HepG2 (cell line): ENCODE measurements around the gene PAIP2. TPM values are rescaled to one million over a fixed set of nuclear protein-coding genes. Genes with fewer than 3 reads are reported as not detected.
A peak's percentile ranks its signal among the peaks of the same experiment; 100 is the strongest.

ENCODE experiments used
- IRF9 ChIP-seq: sonication (generic); formaldehyde crosslinking; IDR thresholded peaks from 2 replicates; pipeline ENCODE4 v1.8.0; 2022; ENCODE audit warnings: missing genetic modification reagents, mild to moderate bottlenecking, borderline replicate concordance
- MBD4 ChIP-seq: IDR thresholded peaks from 2 replicates; pipeline ENCODE4 v1.6.1; 2012; ENCODE audit warnings: low read length, inconsistent platforms, borderline replicate concordance
- NCOA5 ChIP-seq: sonication (generic); formaldehyde crosslinking; IDR thresholded peaks from 2 replicates; pipeline ENCODE4 v1.4.0; 2020; ENCODE audit warnings: missing genetic modification reagents
- NR2F6 ChIP-seq, 2 experiments: IDR thresholded peaks; 2 replicates each; pipeline ENCODE4 v1.6.1; 2016; ENCODE audit warnings: antibody characterized with exemption in 1 of 2, mild to moderate bottlenecking in 1 of 2
- PAXIP1 ChIP-seq: sonication (generic); formaldehyde crosslinking; conservative IDR thresholded peaks from 2 replicates; pipeline ENCODE4 v1.4.0; 2020; ENCODE audit warnings: mild to moderate bottlenecking, missing genetic modification reagents, moderate library complexity
- TIGD3 ChIP-seq: sonication (generic); formaldehyde crosslinking; IDR thresholded peaks from 2 replicates; pipeline ENCODE4 v1.5.1; 2020; ENCODE audit warnings: mild to moderate bottlenecking, missing genetic modification reagents, borderline replicate concordance
- ZFAT ChIP-seq: sonication (generic); formaldehyde crosslinking; conservative IDR thresholded peaks from 2 replicates; pipeline ENCODE4 v1.8.1; 2023; ENCODE audit warnings: missing genetic modification reagents, inconsistent platforms
- ZNF20 ChIP-seq: sonication (generic); formaldehyde crosslinking; IDR thresholded peaks from 2 replicates; pipeline ENCODE4 v1.4.0; 2020; ENCODE audit warnings: mild to moderate bottlenecking, moderate library complexity, missing genetic modification reagents
- ZNF33A ChIP-seq: sonication (generic); formaldehyde crosslinking; IDR thresholded peaks from 2 replicates; pipeline ENCODE4 v1.5.1; 2020; ENCODE audit warnings: missing genetic modification reagents, mild to moderate bottlenecking, moderate library complexity, borderline replicate concordance
- ZNF564 ChIP-seq: sonication (generic); formaldehyde crosslinking; IDR thresholded peaks from 2 replicates; pipeline ENCODE4 v1.8.1; 2023; ENCODE audit warnings: mild to moderate bottlenecking, missing genetic modification reagents
- ZNF576 ChIP-seq: sonication (generic); formaldehyde crosslinking; IDR thresholded peaks from 2 replicates; pipeline ENCODE4 v1.4.0; 2020; ENCODE audit warnings: mild to moderate bottlenecking, missing genetic modification reagents
- polyA plus RNA-seq, 8 experiments: library from polyadenylated mRNA; depleted of rRNA in 3 of 8; stranded (reverse) in 7 of 8; unstranded in 1 of 8; fragments of >200 nt; fragmentation: Illumina TruSeq in 4 of 8; extraction: Trizol in 4 of 8; gene quantifications; 2 replicates each; pipeline versions ENCODE4 v1.2.1 to v1.2.3, GENCODE V29; 2011 to 2016; ENCODE audit warnings: low read depth in 4 of 8, missing spikeins in 1 of 8, mixed read lengths in 1 of 8; ENCODE audit not compliant: insufficient read depth in 1 of 8
- total RNA-seq, 5 experiments: library from RNA; depleted of rRNA; stranded (reverse); fragments of >200 nt; fragmentation: Illumina TruSeq; extraction: Trizol; gene quantifications; 2 replicates each; pipeline ENCODE4 v1.2.3, GENCODE V29; 2016; ENCODE audit warnings: low read depth in 1 of 5
- TF ChIP-seq, protein P1 (sequence below): IDR thresholded peaks from 2 replicates; pipeline ENCODE4 v1.6.1; 2012; ENCODE audit warnings: low read length, improper control_type of control experiment
- TF ChIP-seq, protein P2 (sequence below): sonication (generic); formaldehyde crosslinking; IDR thresholded peaks from 2 replicates; pipeline ENCODE4 v1.5.1; 2020; ENCODE audit warnings: mild to moderate bottlenecking, missing genetic modification reagents, moderate library complexity
- TF ChIP-seq, protein P3 (sequence below): sonication (generic); formaldehyde crosslinking; IDR thresholded peaks from 2 replicates; pipeline ENCODE4 v1.5.0; 2020; ENCODE audit warnings: missing genetic modification reagents

Gene PAIP2
- total and polyA plus RNA-seq, 2 of the 13 experiments (the other 11 are each of a cell fraction or from before 2014, with no cell fraction given) = 61.5 to 76.3 TPM

- TF ChIP-seq, protein P1, sequence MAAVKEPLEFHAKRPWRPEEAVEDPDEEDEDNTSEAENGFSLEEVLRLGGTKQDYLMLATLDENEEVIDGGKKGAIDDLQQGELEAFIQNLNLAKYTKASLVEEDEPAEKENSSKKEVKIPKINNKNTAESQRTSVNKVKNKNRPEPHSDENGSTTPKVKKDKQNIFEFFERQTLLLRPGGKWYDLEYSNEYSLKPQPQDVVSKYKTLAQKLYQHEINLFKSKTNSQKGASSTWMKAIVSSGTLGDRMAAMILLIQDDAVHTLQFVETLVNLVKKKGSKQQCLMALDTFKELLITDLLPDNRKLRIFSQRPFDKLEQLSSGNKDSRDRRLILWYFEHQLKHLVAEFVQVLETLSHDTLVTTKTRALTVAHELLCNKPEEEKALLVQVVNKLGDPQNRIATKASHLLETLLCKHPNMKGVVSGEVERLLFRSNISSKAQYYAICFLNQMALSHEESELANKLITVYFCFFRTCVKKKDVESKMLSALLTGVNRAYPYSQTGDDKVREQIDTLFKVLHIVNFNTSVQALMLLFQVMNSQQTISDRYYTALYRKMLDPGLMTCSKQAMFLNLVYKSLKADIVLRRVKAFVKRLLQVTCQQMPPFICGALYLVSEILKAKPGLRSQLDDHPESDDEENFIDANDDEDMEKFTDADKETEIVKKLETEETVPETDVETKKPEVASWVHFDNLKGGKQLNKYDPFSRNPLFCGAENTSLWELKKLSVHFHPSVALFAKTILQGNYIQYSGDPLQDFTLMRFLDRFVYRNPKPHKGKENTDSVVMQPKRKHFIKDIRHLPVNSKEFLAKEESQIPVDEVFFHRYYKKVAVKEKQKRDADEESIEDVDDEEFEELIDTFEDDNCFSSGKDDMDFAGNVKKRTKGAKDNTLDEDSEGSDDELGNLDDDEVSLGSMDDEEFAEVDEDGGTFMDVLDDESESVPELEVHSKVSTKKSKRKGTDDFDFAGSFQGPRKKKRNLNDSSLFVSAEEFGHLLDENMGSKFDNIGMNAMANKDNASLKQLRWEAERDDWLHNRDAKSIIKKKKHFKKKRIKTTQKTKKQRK = no peak
- TF ChIP-seq MBD4 = no peak
- no peak; the same call in 1 of the 2 replicates for TF ChIP-seq NR2F6 (IDR thresholded peaks at IDR 0.05)
- peak; percentile 45; the same call in 1 of the 2 replicates for TF ChIP-seq NR2F6 (CRISPR knock-in tag; IDR thresholded peaks at IDR 0.05)
- TF ChIP-seq PAXIP1 = no peak
- TF ChIP-seq ZNF20 (CRISPR knock-in tag) = no peak
- no peak for TF ChIP-seq NCOA5 (CRISPR knock-in tag)
- TF ChIP-seq, protein P2, sequence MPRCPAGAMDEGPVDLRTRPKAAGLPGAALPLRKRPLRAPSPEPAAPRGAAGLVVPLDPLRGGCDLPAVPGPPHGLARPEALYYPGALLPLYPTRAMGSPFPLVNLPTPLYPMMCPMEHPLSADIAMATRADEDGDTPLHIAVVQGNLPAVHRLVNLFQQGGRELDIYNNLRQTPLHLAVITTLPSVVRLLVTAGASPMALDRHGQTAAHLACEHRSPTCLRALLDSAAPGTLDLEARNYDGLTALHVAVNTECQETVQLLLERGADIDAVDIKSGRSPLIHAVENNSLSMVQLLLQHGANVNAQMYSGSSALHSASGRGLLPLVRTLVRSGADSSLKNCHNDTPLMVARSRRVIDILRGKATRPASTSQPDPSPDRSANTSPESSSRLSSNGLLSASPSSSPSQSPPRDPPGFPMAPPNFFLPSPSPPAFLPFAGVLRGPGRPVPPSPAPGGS (CRISPR knock-in tag) = no peak
- TF ChIP-seq ZNF33A = no peak
- TF ChIP-seq IRF9 = no peak
- no peak for TF ChIP-seq ZNF576 (CRISPR knock-in tag)
- TF ChIP-seq, protein P3, sequence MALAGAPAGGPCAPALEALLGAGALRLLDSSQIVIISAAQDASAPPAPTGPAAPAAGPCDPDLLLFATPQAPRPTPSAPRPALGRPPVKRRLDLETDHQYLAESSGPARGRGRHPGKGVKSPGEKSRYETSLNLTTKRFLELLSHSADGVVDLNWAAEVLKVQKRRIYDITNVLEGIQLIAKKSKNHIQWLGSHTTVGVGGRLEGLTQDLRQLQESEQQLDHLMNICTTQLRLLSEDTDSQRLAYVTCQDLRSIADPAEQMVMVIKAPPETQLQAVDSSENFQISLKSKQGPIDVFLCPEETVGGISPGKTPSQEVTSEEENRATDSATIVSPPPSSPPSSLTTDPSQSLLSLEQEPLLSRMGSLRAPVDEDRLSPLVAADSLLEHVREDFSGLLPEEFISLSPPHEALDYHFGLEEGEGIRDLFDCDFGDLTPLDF (CRISPR knock-in tag) = no peak
- no peak for TF ChIP-seq TIGD3 (CRISPR knock-in tag)
- no peak for TF ChIP-seq ZNF564 (CRISPR knock-in tag)
- TF ChIP-seq ZFAT (CRISPR knock-in tag) = no peak
Measured at GRCh38 chr5:139385061-139386049, 43.7 kb downstream of the PAIP2 start (continued).
